OCI-LY7 (cell line): ENCODE measurements around the gene SLIT3.

Experiments used
- CTCF ChIP-seq: fragments of 200-600 bp; sonication (generic); conservative IDR thresholded peaks from 2 replicates; pipeline ENCODE4 v1.5.1; 2014; ENCODE audit warnings: mild to moderate bottlenecking, antibody characterized with exemption, low read length, moderate library complexity, mixed read lengths
- EZH2phosphoT487 ChIP-seq: fragments of 200-600 bp; sonication (generic); IDR thresholded peaks from 2 replicates; pipeline ENCODE4 v1.6.1; 2018; ENCODE audit warnings: low read depth, borderline replicate concordance, mild to moderate bottlenecking, mixed run types, antibody characterized with exemption, low read length, moderate library complexity, mixed read lengths

- no peak for TF ChIP-seq CTCF
- no peak for TF ChIP-seq EZH2phosphoT487
Observed at GRCh38 chr5:168686837-168687236, 614.1 kb downstream of the SLIT3 start.
